ENCODE measurements around the gene FLOT2.
A peak's percentile ranks its signal among the peaks of the same experiment; 100 is the strongest.

The FLOT2 gene

DNA sequence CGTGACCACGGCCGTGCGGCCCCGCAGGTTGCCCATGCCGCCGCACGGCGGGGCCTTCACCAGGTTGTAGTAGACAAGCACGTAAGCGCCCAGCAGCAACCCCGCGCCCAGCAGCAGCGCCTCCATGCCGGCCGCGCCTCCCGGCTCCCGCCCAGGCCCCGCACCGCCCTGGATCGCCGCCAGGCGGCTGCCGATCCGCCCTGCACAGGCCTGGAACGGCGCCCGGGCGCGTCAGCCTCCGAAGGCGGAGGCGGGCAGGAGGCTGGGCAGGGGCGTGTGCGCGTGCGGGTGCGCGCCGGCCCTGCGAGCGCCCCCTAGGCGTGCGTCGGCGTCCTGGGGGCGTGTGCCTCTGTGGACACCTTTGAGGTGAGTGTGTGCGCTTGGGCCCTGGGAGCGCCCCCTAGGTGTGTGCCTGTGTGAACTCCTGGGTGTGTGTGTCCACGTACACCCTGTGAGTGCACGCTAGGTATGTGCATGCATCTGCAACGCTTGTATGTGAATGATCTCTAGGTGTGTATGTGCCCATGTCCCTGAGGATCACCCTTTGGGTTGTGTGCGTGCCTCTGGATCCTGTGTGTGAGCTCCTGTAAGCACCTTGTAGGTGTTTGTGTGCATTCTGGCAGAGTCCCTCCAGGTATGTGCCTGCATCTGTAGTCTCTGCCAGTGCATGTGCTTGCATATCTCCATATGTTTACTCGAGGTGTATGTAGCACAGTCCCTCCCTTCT is 5.4 kb upstream of the FLOT2 start, which contains the start of gene DHRS13:
Gene DHRS13, minus strand, starts transcription at position 261 of the 727 bp plus-strand sequence. Its CDS starts 135 bp downstream, at position 126.
- H2BK15ac ChIP-seq (replicated peaks; ENCODE audit: low read depth), result no peak within 1 kb of the TSS
- no peaks in the 10 kb centered on the region for H3K27me3 ChIP-seq (ENCODE audit: insufficient read depth, low read length, poor library complexity)
- no peak within 1 kb of the TSS for H2BK5ac ChIP-seq (ENCODE audit: low read length)
- H3K4me2 ChIP-seq (ENCODE audit: low read length), result peak within 1 kb of the TSS; percentile 89
- H3K79me2 ChIP-seq (ENCODE audit: control insufficient read depth, insufficient read depth, low read length), result no peaks in the 10 kb centered on the region
- H2AK5ac ChIP-seq (ENCODE audit: low read length), result no peak within 1 kb of the TSS
- no peak within 1 kb of the TSS for H4K5ac ChIP-seq (ENCODE audit: low read length)
- no peaks in the 10 kb centered on the region for H3K79me1 ChIP-seq (ENCODE audit: low read length)
- peaks cover 3% of the 10 kb centered on the region for H3K4me1 ChIP-seq (ENCODE audit: control insufficient read depth, low read depth, low read length)
- WGBS (ENCODE audit: extremely low coverage, insufficient coverage, low lambda C conversion rate), result no CpG with 5 or more reads among the region's 55 CpGs
- peak within 1 kb of the TSS; percentile 96 for H3K56ac ChIP-seq (ENCODE audit: low read length)
- H2BK120ac ChIP-seq (ENCODE audit: low read depth, low read length), result no peak within 1 kb of the TSS
- peak within 1 kb of the TSS; percentile 86 for H3K9ac ChIP-seq (ENCODE audit: low read length)
- DNase-seq, result peak; percentile 98
- peak within 1 kb of the TSS; percentile 41 for H3K4ac ChIP-seq (ENCODE audit: low read depth, low read length)
- H3K36me3 ChIP-seq (ENCODE audit: control insufficient read depth, insufficient read depth, low read length), result peaks cover 12% of the 10 kb centered on the region
- H3K23ac ChIP-seq (ENCODE audit: low read length), result peak within 1 kb of the TSS; percentile 80
- H3K27ac ChIP-seq (ENCODE audit: low read depth, low read length), result peak within 1 kb of the TSS; percentile 33
- peak within 1 kb of the TSS; percentile 22 for H3K18ac ChIP-seq (ENCODE audit: low read length)
- H4K8ac ChIP-seq (ENCODE audit: low read depth, low read length), result no peak within 1 kb of the TSS
- H3K4me3 ChIP-seq (ENCODE audit: low read length), result peak within 1 kb of the TSS; percentile 85

DNA sequence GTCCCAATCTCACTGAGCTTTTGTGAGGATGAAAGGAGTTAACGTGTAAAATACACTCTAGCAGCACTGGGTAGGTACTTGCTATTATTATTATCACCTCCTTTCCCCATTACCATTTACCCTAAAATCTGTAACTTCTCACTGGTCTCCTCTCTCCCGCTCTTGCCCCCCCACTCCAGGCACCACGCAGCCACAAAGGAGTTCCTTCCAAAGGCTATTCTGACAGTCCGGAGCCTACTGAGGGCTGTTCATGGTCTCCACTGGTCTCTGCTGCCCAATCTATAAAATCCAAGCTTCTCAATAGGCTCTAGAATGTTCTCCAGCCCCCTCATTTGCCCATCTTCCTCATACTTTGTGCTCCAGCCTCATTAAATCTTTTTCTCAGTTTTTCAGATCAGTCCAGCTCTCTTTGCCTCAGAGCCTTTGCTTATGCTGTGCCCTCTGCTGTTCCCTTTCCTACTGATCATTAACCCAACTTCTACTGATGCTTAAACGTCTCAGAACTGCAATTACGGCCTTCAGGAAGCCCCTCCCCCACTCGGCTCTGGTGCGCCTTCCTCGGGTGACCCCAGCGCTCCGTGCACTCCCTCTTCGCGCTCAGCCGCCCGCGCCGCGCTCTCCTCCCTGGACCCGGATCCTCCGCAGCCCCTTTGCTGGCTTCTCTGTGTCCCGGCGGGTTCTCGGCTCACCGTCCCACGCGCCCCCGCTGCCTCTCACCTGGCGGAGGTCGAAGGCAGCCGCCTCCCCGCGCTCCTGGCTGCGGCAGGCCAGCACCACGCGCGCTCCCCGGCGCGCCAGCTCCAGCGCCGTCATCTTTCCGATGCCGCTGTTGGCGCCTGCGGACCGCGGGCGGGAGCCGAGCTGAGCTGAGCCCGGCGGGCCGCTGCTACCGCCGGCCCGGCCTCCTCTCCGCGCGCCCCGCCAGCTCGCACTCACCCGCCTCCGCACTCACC is 4.6 kb upstream of the FLOT2 start:
- no peak overlapping the region for H2BK15ac ChIP-seq (replicated peaks; ENCODE audit: low read depth)
- H2BK5ac ChIP-seq (ENCODE audit: low read length), result no peak overlapping the region
- H3K36me3 ChIP-seq (ENCODE audit: control insufficient read depth, insufficient read depth, low read length), result peaks cover 5% of the 10 kb centered on the region
- no peak overlapping the region for H2AK5ac ChIP-seq (ENCODE audit: low read length)
- no peaks in the 10 kb centered on the region for H3K79me2 ChIP-seq (ENCODE audit: control insufficient read depth, insufficient read depth, low read length)
- peak overlapping the region; percentile 33 for H3K27ac ChIP-seq (ENCODE audit: low read depth, low read length)
- H3K56ac ChIP-seq (ENCODE audit: low read length), result peak overlapping the region; percentile 96
- no peaks in the 10 kb centered on the region for H3K27me3 ChIP-seq (ENCODE audit: insufficient read depth, low read length, poor library complexity)
- peak overlapping the region; percentile 89 for H3K4me2 ChIP-seq (ENCODE audit: low read length)
- no CpG with 5 or more reads among the region's 62 CpGs for WGBS (ENCODE audit: extremely low coverage, insufficient coverage, low lambda C conversion rate)
- peak overlapping the region; percentile 85 for H3K4me3 ChIP-seq (ENCODE audit: low read length)
- H2BK120ac ChIP-seq (ENCODE audit: low read depth, low read length), result no peak overlapping the region
- H3K4me1 ChIP-seq (ENCODE audit: control insufficient read depth, low read depth, low read length), result peaks cover 3% of the 10 kb centered on the region
- no peak overlapping the region for H4K8ac ChIP-seq (ENCODE audit: low read depth, low read length)
- H3K9ac ChIP-seq (ENCODE audit: low read length), result peak overlapping the region; percentile 86
- peak; percentile 77 for DNase-seq
- peak overlapping the region; percentile 22 for H3K18ac ChIP-seq (ENCODE audit: low read length)
- no peaks in the 10 kb centered on the region for H3K79me1 ChIP-seq (ENCODE audit: low read length)
- H3K4ac ChIP-seq (ENCODE audit: low read depth, low read length), result peak overlapping the region; percentile 41
- no peak overlapping the region for H4K5ac ChIP-seq (ENCODE audit: low read length)
- peak overlapping the region; percentile 80 for H3K23ac ChIP-seq (ENCODE audit: low read length)

DNA sequence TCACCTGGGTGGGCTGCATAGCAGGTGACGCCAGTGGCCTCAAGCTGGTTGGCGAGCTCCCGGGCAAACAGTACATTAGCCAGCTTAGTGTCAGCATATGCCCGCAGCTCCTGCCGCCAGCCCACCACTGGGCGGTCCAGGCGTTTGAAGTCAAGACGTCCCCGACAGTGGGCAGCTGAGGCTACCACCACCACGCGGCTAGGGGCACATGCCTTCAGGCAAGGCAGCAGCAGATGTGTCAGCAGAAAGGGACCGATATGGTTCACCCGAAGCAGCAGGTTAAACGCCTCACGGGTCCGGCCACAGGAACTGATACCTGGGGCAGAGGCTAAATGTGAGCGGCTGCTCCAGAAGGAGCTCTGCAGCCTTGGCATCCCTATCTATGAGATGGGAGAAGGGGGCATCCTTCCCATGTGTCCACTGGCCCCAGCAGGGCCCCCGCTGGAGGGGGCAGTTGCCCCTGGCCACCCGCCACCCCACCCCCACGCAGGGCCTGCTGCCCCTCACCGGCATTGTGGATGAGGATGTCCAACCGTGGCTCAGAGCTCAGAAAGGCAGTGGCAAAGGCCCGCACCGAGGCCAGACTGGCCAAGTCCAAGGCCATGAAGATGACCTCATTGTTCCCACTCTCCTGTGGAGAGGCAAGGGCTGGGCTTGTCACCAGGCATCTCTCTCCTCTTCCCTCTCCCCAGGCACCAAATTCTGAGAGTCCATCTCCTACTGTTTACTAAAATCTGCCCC is 3.6 kb upstream of the FLOT2 start:
- H2AK5ac ChIP-seq (ENCODE audit: low read length), result no peak overlapping the region
- H3K27ac ChIP-seq (ENCODE audit: low read depth, low read length), result no peak overlapping the region
- H3K4me2 ChIP-seq (ENCODE audit: low read length), result no peak overlapping the region
- no peak overlapping the region for H2BK5ac ChIP-seq (ENCODE audit: low read length)
- no peak overlapping the region for H4K5ac ChIP-seq (ENCODE audit: low read length)
- H2BK120ac ChIP-seq (ENCODE audit: low read depth, low read length), result no peak overlapping the region
- H3K79me2 ChIP-seq (ENCODE audit: control insufficient read depth, insufficient read depth, low read length), result no peaks in the 10 kb centered on the region
- H3K4ac ChIP-seq (ENCODE audit: low read depth, low read length), result no peak overlapping the region
- H3K27me3 ChIP-seq (ENCODE audit: insufficient read depth, low read length, poor library complexity), result no peaks in the 10 kb centered on the region
- no CpG with 5 or more reads among the region's 24 CpGs for WGBS (ENCODE audit: extremely low coverage, insufficient coverage, low lambda C conversion rate)
- peaks cover 4% of the 10 kb centered on the region for H3K79me1 ChIP-seq (ENCODE audit: low read length)
- H3K9ac ChIP-seq (ENCODE audit: low read length), result peak overlapping the region; percentile 8
- H3K18ac ChIP-seq (ENCODE audit: low read length), result no peak overlapping the region
- no peak overlapping the region for H4K8ac ChIP-seq (ENCODE audit: low read depth, low read length)
- peaks cover 6% of the 10 kb centered on the region for H3K4me1 ChIP-seq (ENCODE audit: control insufficient read depth, low read depth, low read length)
- H3K56ac ChIP-seq (ENCODE audit: low read length), result peak overlapping the region; percentile 52
- H3K23ac ChIP-seq (ENCODE audit: low read length), result no peak overlapping the region
- no peak overlapping the region for H3K4me3 ChIP-seq (ENCODE audit: low read length)
- no peak for DNase-seq
- H3K36me3 ChIP-seq (ENCODE audit: control insufficient read depth, insufficient read depth, low read length), result no peaks in the 10 kb centered on the region
- H2BK15ac ChIP-seq (replicated peaks; ENCODE audit: low read depth), result no peak overlapping the region

DNA sequence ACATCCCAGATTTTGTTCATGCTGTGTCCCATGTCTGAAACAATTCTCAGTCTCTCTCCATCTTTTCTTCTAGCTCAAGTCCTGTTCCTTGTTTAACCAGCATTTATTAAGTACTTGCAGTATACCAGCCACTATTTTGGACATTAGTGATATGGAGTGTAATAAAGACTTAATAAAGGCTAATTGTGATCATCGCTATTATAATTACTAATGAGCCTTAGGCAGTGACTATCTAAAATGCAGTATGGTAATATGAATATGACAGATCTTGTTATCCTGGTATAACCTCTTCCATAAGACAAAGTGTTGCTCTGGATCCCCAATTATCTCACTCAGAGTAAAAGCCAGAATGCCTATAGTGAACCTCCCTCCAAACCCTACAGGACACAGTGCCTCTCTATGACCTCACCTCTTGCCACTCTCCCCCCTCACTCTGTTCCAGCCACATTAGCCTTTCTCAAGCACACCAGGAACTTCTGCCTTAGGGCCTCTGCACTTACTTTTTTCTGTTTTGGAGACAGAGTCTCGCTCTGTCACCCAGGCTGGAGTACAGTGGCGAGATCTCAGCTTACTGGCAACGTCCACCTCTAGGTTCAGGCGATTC is 1.8 kb upstream of the FLOT2 start:
- Histone ChIP-seq H2AK5ac (ENCODE audit: low read length) (no peak overlapping the region), H3K4me2 (ENCODE audit: low read length) (no peak overlapping the region), H3K36me3 (ENCODE audit: control insufficient read depth, insufficient read depth, low read length) (no peaks in the 10 kb centered on the region), H2BK120ac (ENCODE audit: low read depth, low read length) (no peak overlapping the region), H3K79me2 (ENCODE audit: control insufficient read depth, insufficient read depth, low read length) (no peaks in the 10 kb centered on the region), H3K4ac (ENCODE audit: low read depth, low read length) (no peak overlapping the region), H3K27me3 (ENCODE audit: insufficient read depth, low read length, poor library complexity) (no peaks in the 10 kb centered on the region), H3K79me1 (ENCODE audit: low read length) (peaks cover 4% of the 10 kb centered on the region), H3K18ac (ENCODE audit: low read length) (no peak overlapping the region), H3K4me3 (ENCODE audit: low read length) (no peak overlapping the region), H3K23ac (ENCODE audit: low read length) (no peak overlapping the region), H4K8ac (ENCODE audit: low read depth, low read length) (no peak overlapping the region), H3K4me1 (ENCODE audit: control insufficient read depth, low read depth, low read length) (peaks cover 7% of the 10 kb centered on the region), H3K9ac (ENCODE audit: low read length) (no peak overlapping the region), H2BK15ac (replicated peaks; ENCODE audit: low read depth) (no peak overlapping the region), H4K5ac (ENCODE audit: low read length) (no peak overlapping the region), H3K27ac (ENCODE audit: low read depth, low read length) (no peak overlapping the region), H2BK5ac (ENCODE audit: low read length) (no peak overlapping the region), H3K56ac (ENCODE audit: low read length) (no peak overlapping the region)
- DNase-seq, result no peak
- no CpG with 5 or more reads among the region's 5 CpGs for WGBS (ENCODE audit: extremely low coverage, insufficient coverage, low lambda C conversion rate)

DNA sequence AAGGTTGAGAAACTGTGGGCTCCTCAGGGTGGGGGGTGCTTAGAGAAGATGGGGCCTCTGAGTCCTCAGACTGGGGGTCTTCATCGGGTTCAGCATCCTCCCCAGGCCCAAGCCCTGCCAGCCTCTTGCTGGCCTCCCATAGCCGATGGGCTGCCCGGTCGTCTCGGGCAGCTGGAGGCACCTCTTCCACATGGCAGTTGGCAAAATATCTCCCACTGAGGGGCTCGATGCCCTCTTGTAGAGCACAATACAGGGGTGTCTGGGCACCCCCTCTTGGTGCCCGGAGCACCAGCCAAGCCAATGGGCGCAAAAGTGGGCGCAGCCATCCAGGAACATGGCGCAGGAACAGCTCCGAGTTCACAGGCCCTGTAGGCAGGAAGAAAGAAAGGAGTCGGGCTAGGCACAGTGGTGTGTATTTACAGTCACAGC is 1.0 kb upstream of the FLOT2 start:
- H3K4me1 ChIP-seq (ENCODE audit: control insufficient read depth, low read depth, low read length), result peaks cover 7% of the 10 kb centered on the region
- no peak overlapping the region for H2AK5ac ChIP-seq (ENCODE audit: low read length)
- H3K27ac ChIP-seq (ENCODE audit: low read depth, low read length), result no peak overlapping the region
- no peak overlapping the region for H3K4me2 ChIP-seq (ENCODE audit: low read length)
- H4K5ac ChIP-seq (ENCODE audit: low read length), result no peak overlapping the region
- no peak overlapping the region for H2BK5ac ChIP-seq (ENCODE audit: low read length)
- H2BK15ac ChIP-seq (replicated peaks; ENCODE audit: low read depth), result no peak overlapping the region
- H3K56ac ChIP-seq (ENCODE audit: low read length), result peak overlapping the region; percentile 99
- WGBS (ENCODE audit: extremely low coverage, insufficient coverage, low lambda C conversion rate), result no CpG with 5 or more reads among the region's 12 CpGs
- H3K27me3 ChIP-seq (ENCODE audit: insufficient read depth, low read length, poor library complexity), result no peaks in the 10 kb centered on the region
- H2BK120ac ChIP-seq (ENCODE audit: low read depth, low read length), result no peak overlapping the region
- no peak overlapping the region for H3K23ac ChIP-seq (ENCODE audit: low read length)
- no peaks in the 10 kb centered on the region for H3K36me3 ChIP-seq (ENCODE audit: control insufficient read depth, insufficient read depth, low read length)
- no peak overlapping the region for H3K4ac ChIP-seq (ENCODE audit: low read depth, low read length)
- no peaks in the 10 kb centered on the region for H3K79me2 ChIP-seq (ENCODE audit: control insufficient read depth, insufficient read depth, low read length)
- no peak overlapping the region for H3K4me3 ChIP-seq (ENCODE audit: low read length)
- DNase-seq, result no peak
- peaks cover 4% of the 10 kb centered on the region for H3K79me1 ChIP-seq (ENCODE audit: low read length)
- no peak overlapping the region for H3K9ac ChIP-seq (ENCODE audit: low read length)
- H3K18ac ChIP-seq (ENCODE audit: low read length), result no peak overlapping the region
- no peak overlapping the region for H4K8ac ChIP-seq (ENCODE audit: low read depth, low read length)
